GM21619 (cell line): ENCODE results near the gene GAGE12G.
"Not testable (repeated sequence)": the region's sequence is repeated elsewhere in the genome, so short reads cannot be mapped to it uniquely, and the experiment has no call there.

ENCODE experiments used
- ATAC-seq: cut with Tn5 transposase; IDR thresholded peaks from one replicate; pipeline ENCODE4 v1.9.1; 2021; ENCODE audit not compliant: unreplicated experiment

Gene GAGE12G

GRCh38 chrX:49570100-49570499 is at the start of gene GAGE12G:
Gene GAGE12G, plus strand, starts transcription at chrX:49570400. Its CDS starts 1,155 bp downstream, at chrX:49571555.
- ATAC-seq = not testable (repeated sequence)

GRCh38 chrX:49531877-49532276 is 38.3 kb upstream of the GAGE12G start, which contains the start of gene GAGE12C:
Gene GAGE12C, plus strand, starts transcription at chrX:49532177. Its CDS starts 1,155 bp downstream, at chrX:49533332.
- ATAC-seq = not testable (repeated sequence)

- ATAC-seq = not testable (repeated sequence)
These were observed 28.8 kb upstream of the GAGE12G start, which contains the start of gene GAGE12D for GRCh38 chrX:49541433-49541832. Gene GAGE12D, plus strand, starts transcription at chrX:49541733. Its CDS starts 1,155 bp downstream, at chrX:49542888.

GRCh38 chrX:49550989-49551388 is 19.2 kb upstream of the GAGE12G start, which contains the start of gene GAGE12E:
Gene GAGE12E, plus strand, starts transcription at chrX:49551289. Its CDS starts 1,155 bp downstream, at chrX:49552444.
- ATAC-seq = not testable (repeated sequence)

- ATAC-seq = not testable (repeated sequence)
These were observed 9.7 kb upstream of the GAGE12G start, which contains the start of gene GAGE12F for GRCh38 chrX:49560542-49560941. Gene GAGE12F, plus strand, starts transcription at chrX:49560842. Its CDS starts 1,155 bp downstream, at chrX:49561997.

GRCh38 chrX:49568728-49569127 is 1.5 kb upstream of the GAGE12G start:
- ATAC-seq = not testable (repeated sequence)

- ATAC-seq = not testable (repeated sequence)
These were observed 1.0 kb upstream of the GAGE12G start for GRCh38 chrX:49569152-49569551.

- not testable (repeated sequence) for ATAC-seq
These were observed 9.4 kb downstream of the GAGE12G start, which contains the start of gene GAGE12H for GRCh38 chrX:49579649-49580048. Gene GAGE12H, plus strand, starts transcription at chrX:49579949. Its CDS starts 1,155 bp downstream, at chrX:49581104.

- ATAC-seq = not testable (repeated sequence)
These were observed 19.0 kb downstream of the GAGE12G start, which contains the start of gene GAGE2A for GRCh38 chrX:49589196-49589595. Gene GAGE2A, plus strand, starts transcription at chrX:49589496. Its CDS starts 1,155 bp downstream, at chrX:49590651.

GRCh38 chrX:49589769-49590478 is 19.7 kb downstream of the GAGE12G start:
- not testable (repeated sequence) for ATAC-seq

- ATAC-seq = not testable (repeated sequence)
These were observed 20.3 kb downstream of the GAGE12G start for GRCh38 chrX:49590488-49590887.

- not testable (repeated sequence) for ATAC-seq
These were observed 28.5 kb downstream of the GAGE12G start, which contains the start of gene GAGE1 for GRCh38 chrX:49598720-49599119. Gene GAGE1, plus strand, starts transcription at chrX:49599020. Its CDS starts 1,155 bp downstream, at chrX:49600175.

GRCh38 chrX:49610718-49611310 is 40.6 kb downstream of the GAGE12G start:
- no peak for ATAC-seq

GRCh38 chrX:49618574-49618973 is 48.4 kb downstream of the GAGE12G start:
- ATAC-seq = no peak
